ENCODE measurements around the gene HPD. TPM values are rescaled to one million over a fixed set of nuclear protein-coding genes. Genes with fewer than 3 reads are reported as not detected.

The HPD gene
- total RNA-seq, 1 experiment from 2014 or later: not detected

DNA sequence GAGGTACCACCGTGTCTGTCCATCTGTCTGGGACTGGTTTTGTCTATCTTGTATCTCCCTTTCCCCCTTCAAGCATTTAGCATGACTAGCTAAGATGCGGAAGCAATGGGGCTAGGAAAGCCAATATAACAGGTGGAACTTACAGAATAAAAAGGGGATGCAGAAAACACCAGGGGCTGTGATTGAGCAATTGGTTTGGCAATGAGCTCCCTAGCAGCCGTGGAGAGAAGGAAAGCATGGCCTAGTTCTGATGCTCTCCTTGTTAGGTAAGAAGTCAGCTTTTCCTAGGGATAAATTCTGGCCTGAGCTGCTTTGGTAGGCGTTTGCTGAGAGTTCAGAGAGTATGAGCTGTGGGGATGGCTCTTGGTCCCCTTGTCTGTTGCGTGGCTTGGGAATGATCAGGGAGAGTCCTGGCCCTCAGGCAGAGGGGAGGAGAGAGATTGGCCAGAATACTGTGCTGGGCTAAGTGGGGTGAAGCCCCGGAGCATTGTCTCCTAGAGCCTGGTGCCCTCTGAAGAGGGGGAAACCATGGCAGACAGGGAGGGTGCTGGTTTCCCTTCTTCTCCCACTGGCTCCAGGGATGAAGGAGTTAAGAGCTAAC is 47.7 kb downstream of the HPD start:
- no TSS peak for BruUV-seq (replicated peaks)
- Histone ChIP-seq H3K4me2 (ENCODE audit: low read length) (peak overlapping the region; percentile 81), H3K4me3 (ENCODE audit: low read length) (peak overlapping the region; percentile 70), H3K79me2 (ENCODE audit: low read length) (peaks cover 91% of the 10 kb centered on the region), H3F3A (ENCODE audit: low read length, unreplicated experiment) (no peaks in the 10 kb centered on the region), H3K9ac (ENCODE audit: low read length) (no peak overlapping the region; the same call in 1 of the 2 replicates), H3K9me3 (ENCODE audit: low read length) (no peaks in the 10 kb centered on the region), H3K4me1 (ENCODE audit: insufficient read depth, low read length) (peaks cover 35% of the 10 kb centered on the region), H4K20me1 (ENCODE audit: low read length) (peaks cover 25% of the 10 kb centered on the region), H3K9me2 (replicated peaks; ENCODE audit: low read length) (no peaks in the 10 kb centered on the region), H2AFZ (ENCODE audit: low read length) (no peak overlapping the region), H3K36me3 (ENCODE audit: low read depth, low read length) (peaks cover 36% of the 10 kb centered on the region), H3K27ac (ENCODE audit: low read length) (no peak overlapping the region), H3K27me3 (ENCODE audit: low read length) (no peaks in the 10 kb centered on the region)
- intact Hi-C loops (cut with micrococcal nuclease): no loop called here
- CTCF ChIA-PET: interaction anchor here (0.6 to 3.3 kb wide), 2 partner anchors 16 to 31 kb away, joined by 6 to 95 read pairs; partner anchors contain the start of gene RHOF
- POLR2A ChIA-PET (ENCODE audit: unreplicated experiment): interaction anchor here (0.6 to 1.4 kb wide), 3 partner anchors 9 to 17 kb away, joined by 3 to 24 read pairs (median 4); no protein-coding TSS in a partner anchor
- DNase-seq (peak; percentile 13), ATAC-seq (no peak)
- TF ChIP-seq, protein P1, sequence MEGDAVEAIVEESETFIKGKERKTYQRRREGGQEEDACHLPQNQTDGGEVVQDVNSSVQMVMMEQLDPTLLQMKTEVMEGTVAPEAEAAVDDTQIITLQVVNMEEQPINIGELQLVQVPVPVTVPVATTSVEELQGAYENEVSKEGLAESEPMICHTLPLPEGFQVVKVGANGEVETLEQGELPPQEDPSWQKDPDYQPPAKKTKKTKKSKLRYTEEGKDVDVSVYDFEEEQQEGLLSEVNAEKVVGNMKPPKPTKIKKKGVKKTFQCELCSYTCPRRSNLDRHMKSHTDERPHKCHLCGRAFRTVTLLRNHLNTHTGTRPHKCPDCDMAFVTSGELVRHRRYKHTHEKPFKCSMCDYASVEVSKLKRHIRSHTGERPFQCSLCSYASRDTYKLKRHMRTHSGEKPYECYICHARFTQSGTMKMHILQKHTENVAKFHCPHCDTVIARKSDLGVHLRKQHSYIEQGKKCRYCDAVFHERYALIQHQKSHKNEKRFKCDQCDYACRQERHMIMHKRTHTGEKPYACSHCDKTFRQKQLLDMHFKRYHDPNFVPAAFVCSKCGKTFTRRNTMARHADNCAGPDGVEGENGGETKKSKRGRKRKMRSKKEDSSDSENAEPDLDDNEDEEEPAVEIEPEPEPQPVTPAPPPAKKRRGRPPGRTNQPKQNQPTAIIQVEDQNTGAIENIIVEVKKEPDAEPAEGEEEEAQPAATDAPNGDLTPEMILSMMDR (conservative IDR thresholded peaks at IDR 0.05; ENCODE audit: low read depth, low read length): no peak
- TF ChIP-seq EZH2phosphoT487 (IDR thresholded peaks at IDR 0.05; ENCODE audit: borderline replicate concordance, low read length): no peak
- TF ChIP-seq EZH2 (IDR thresholded peaks at IDR 0.05; ENCODE audit: low read length, unreplicated experiment): no peak

DNA sequence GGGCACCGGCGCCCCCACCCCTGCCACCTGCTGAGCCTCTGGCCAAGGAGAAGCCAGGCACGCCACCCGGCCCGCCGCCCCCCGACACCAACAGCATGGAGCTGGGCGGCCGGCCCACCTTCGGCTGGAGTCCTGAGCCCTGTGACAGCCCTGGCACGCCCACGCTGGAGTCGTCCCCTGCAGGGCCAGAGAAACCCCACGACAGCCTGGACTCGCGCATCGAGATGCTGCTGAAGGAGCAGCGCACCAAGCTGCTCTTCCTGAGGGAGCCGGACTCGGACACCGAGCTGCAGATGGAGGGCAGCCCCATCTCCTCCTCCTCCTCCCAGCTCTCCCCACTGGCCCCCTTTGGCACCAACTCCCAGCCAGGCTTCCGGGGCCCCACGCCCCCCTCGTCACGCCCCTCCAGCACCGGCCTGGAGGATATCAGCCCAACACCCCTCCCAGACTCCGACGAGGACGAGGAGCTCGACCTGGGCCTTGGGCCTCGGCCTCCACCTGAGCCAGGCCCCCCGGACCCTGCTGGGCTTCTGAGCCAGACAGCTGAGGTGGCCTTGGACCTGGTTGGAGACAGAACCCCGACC is 48.3 kb downstream of the HPD start:
- H3K4me3 ChIP-seq (ENCODE audit: low read length): peak overlapping the region; percentile 70; the same call in 1 of the 2 replicates
- H3K9me3 ChIP-seq (ENCODE audit: low read length): no peaks in the 10 kb centered on the region
- no peaks in the 10 kb centered on the region for H3F3A ChIP-seq (ENCODE audit: low read length, unreplicated experiment)
- ChIA-PET CTCF (interaction anchor here (3.3 kb wide), 1 partner anchor 15 kb away, joined by 95 read pairs; the partner anchor contains the start of gene RHOF), POLR2A (ENCODE audit: unreplicated experiment) (interaction anchor here (1.0 to 1.4 kb wide), 2 partner anchors 8 to 16 kb away, joined by 3 to 24 read pairs; no protein-coding TSS in a partner anchor)
- intact Hi-C loops (cut with micrococcal nuclease): no loop called here
- no peaks in the 10 kb centered on the region for H3K27me3 ChIP-seq (ENCODE audit: low read length)
- DNase-seq (no peak), ATAC-seq (no peak)
- peaks cover 35% of the 10 kb centered on the region for H3K4me1 ChIP-seq (ENCODE audit: insufficient read depth, low read length)
- TF ChIP-seq, protein P1 (conservative IDR thresholded peaks at IDR 0.05; ENCODE audit: low read depth, low read length): no peak
- TF ChIP-seq EZH2 (IDR thresholded peaks at IDR 0.05; ENCODE audit: low read length, unreplicated experiment) (no peak), EZH2phosphoT487 (IDR thresholded peaks at IDR 0.05; ENCODE audit: borderline replicate concordance, low read length) (no peak)
- H3K9ac ChIP-seq (ENCODE audit: low read length): no peak overlapping the region
- H3K79me2 ChIP-seq (ENCODE audit: low read length): peaks cover 97% of the 10 kb centered on the region
- H2AFZ ChIP-seq (ENCODE audit: low read length): no peak overlapping the region
- no peak overlapping the region for H3K27ac ChIP-seq (ENCODE audit: low read length)
- H3K4me2 ChIP-seq (ENCODE audit: low read length): peak overlapping the region; percentile 81
- peaks cover 25% of the 10 kb centered on the region for H4K20me1 ChIP-seq (ENCODE audit: low read length)
- H3K36me3 ChIP-seq (ENCODE audit: low read depth, low read length): peaks cover 35% of the 10 kb centered on the region
- no TSS peak for BruUV-seq (replicated peaks)
- H3K9me2 ChIP-seq (replicated peaks; ENCODE audit: low read length): no peaks in the 10 kb centered on the region
